ENCODE measurements around the gene CNTNAP2.

- no peak for TF ChIP-seq ZNF433 (tag by site-specific recombination; IDR thresholded peaks at IDR 0.05; ENCODE audit: low read depth)
- TF ChIP-seq ZNF449 (tag by site-specific recombination; IDR thresholded peaks at IDR 0.05) = no peak
- TF ChIP-seq ZNF639 (tag by site-specific recombination; IDR thresholded peaks at IDR 0.05) = no peak
- no peak for TF ChIP-seq ZFP3 (tag by site-specific recombination; IDR thresholded peaks at IDR 0.05; ENCODE audit: low read depth)
- TF ChIP-seq CTCF (tag by site-specific recombination; IDR thresholded peaks at IDR 0.05) = no peak
- no peak for TF ChIP-seq TCF7L2 (IDR thresholded peaks at IDR 0.05; ENCODE audit: borderline replicate concordance, low read depth, low read length)
- TF ChIP-seq ZNF292 (tag by site-specific recombination; IDR thresholded peaks at IDR 0.05; ENCODE audit: borderline replicate concordance, low read depth) = no peak
- TF ChIP-seq REST (tag by site-specific recombination; IDR thresholded peaks at IDR 0.05) = no peak
- TF ChIP-seq ZEB2 (tag by site-specific recombination; IDR thresholded peaks at IDR 0.05) = no peak
- no peak for TF ChIP-seq TRIM28 (IDR thresholded peaks at IDR 0.05; ENCODE audit: borderline replicate concordance, low read length)
Observed at GRCh38 chr7:148182264-148182663, 2065.7 kb downstream of the CNTNAP2 start.
